A549 treated with DMSO at 1 μM for 4 hours (cell line): ENCODE measurements around the gene DCAF17. TPM values are rescaled to one million over a fixed set of nuclear protein-coding genes. Genes with fewer than 3 reads are reported as not detected.

Source experiments
- total RNA-seq: library from RNA; stranded (reverse); fragments of 200-300 nt; extraction: Qiagen RNA extraction; gene quantifications from 5 replicates; pipeline ENCODE4 v1.2.3, GENCODE V29; 2022; ENCODE audit warnings: low read depth

DCAF17 gene
- 7.8 to 12.7 TPM (median 11.2 TPM) in 5 replicates for total RNA-seq

GRCh38 chr2:171434013-171434989, at the start of gene DCAF17:
TSS of gene DCAF17 (plus strand) at chr2:171434226. CDS start at chr2:171434578, 352 bp downstream.

GRCh38 chr2:171433763-171434012, 338 bp upstream of the DCAF17 start, which contains the start of gene METTL8:
TSS of gene METTL8 (minus strand) at chr2:171433990. CDS start at chr2:171392185, 41,805 bp downstream.

GRCh38 chr2:171522052-171522787, 88.2 kb downstream of the DCAF17 start, which contains the start of gene CYBRD1:
TSS of gene CYBRD1 (plus strand) at chr2:171522474. CDS start at chr2:171522546, 72 bp downstream.

Other genes with a start within 250 kb of the DCAF17 start
- 23.9 to 35.3 TPM (median 30.8 TPM) in 5 replicates for gene METTL8, start 236 bp upstream of the DCAF17 start, total RNA-seq
- 28.7 to 38.6 TPM (median 36.6 TPM) in 5 replicates for gene CYBRD1, start 88.2 kb downstream of the DCAF17 start, total RNA-seq